PFSK-1 (cell line): ENCODE data around the gene USF3.

Source experiments
- FOXP2 ChIP-seq: optimal IDR thresholded peaks from 2 replicates; pipeline ENCODE3; 2011; ENCODE audit warnings: borderline replicate concordance, control low read depth, inconsistent platforms; ENCODE audit not compliant: insufficient read depth; ENCODE audit errors: extremely low read length, extremely low read depth
- POLR2AphosphoS5 ChIP-seq: IDR thresholded peaks from 2 replicates; pipeline ENCODE4 v1.6.1; 2012; ENCODE audit warnings: low read depth, mild to moderate bottlenecking, control low read depth, low read length, moderate library complexity
- REST ChIP-seq, 2 experiments: IDR thresholded peaks; 2 replicates each; pipeline versions ENCODE4 v1.6.1 to v1.8.0; 2011 to 2012; ENCODE audit warnings: low read depth in 2 of 2, low read length in 2 of 2, control low read depth in 1 of 2, inconsistent platforms in 1 of 2, mild to moderate bottlenecking in 1 of 2, moderate library complexity in 1 of 2; ENCODE audit not compliant: insufficient read depth in 1 of 2
- SIN3A ChIP-seq: IDR thresholded peaks from 2 replicates; pipeline ENCODE4 v1.6.1; 2012; ENCODE audit warnings: mild to moderate bottlenecking, low read length, moderate library complexity, borderline replicate concordance; ENCODE audit not compliant: insufficient read depth
- TAF1 ChIP-seq: IDR thresholded peaks from 2 replicates; pipeline ENCODE4 v1.6.1; 2012; ENCODE audit warnings: low read length, control low read depth, borderline replicate concordance; ENCODE audit not compliant: insufficient read depth

Gene USF3

DNA sequence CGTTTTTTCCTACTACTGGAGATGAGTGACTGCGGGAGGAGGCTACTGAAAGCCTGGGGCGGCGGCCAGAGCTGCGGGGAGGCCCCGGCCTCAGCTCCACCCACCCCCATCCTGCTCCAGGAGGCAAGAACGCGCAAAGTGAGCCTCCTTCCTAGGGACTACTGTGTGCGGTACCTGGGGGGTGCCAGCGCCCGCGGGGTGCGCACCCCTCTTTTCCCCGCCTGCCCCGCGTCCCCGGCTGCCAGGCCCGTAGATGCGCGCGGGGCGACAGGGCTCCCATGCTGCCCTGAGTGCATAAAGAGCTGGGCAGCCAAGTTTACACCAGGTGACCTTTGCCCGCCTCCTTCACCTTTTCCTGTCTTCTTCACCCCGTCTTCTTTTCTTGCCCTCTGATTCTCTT, 2.5 kb upstream of the USF3 start:
- no peak for TF ChIP-seq POLR2AphosphoS5
- TF ChIP-seq REST (IDR thresholded peaks at IDR 0.05; ENCODE audit: insufficient read depth in 1 of 2, low read depth in 2 of 2, low read length in 2 of 2) = no peak
- TF ChIP-seq FOXP2 = no peak
- no peak for TF ChIP-seq TAF1
- no peak for TF ChIP-seq SIN3A

DNA sequence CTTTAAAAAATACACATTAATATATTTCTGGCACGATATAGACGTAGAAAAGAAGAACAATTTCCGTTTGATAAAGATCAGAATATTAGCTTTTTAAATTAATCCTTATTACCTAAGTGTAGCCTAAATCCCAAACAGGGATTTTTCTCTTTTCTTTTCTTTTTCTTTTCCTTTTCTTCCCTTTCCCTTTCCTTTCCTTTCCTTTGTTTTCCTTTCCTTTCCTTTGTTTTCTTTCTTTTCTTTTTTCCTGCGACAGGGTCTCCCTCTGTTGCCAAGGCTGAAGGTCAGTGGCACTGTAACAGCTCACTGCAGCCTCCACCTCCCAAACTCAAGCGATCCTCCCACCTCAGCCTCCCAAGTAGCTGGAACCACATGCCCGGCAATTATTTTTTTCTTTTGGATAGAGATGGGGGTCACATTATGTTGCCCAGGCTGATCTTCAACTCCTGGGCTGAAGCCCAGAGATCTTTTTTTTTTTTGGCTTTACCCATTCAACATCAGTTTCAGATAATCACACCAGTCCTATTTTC, 1.8 kb upstream of the USF3 start:
- no peak for TF ChIP-seq SIN3A
- TF ChIP-seq REST (IDR thresholded peaks at IDR 0.05; ENCODE audit: insufficient read depth in 1 of 2, low read depth in 2 of 2, low read length in 2 of 2) = no peak
- TF ChIP-seq FOXP2 = no peak
- no peak for TF ChIP-seq POLR2AphosphoS5
- no peak for TF ChIP-seq TAF1

GRCh38 chr3:113697500-113698090, 1.2 kb upstream of the USF3 start:
- TF ChIP-seq POLR2AphosphoS5 (no peak), TAF1 (no peak), FOXP2 (no peak)

GRCh38 chr3:113696658-113697499, 437 bp upstream of the USF3 start:
- TF ChIP-seq REST (IDR thresholded peaks at IDR 0.05; ENCODE audit: insufficient read depth in 1 of 2, low read depth in 2 of 2, low read length in 2 of 2) (no peak), SIN3A (no peak), POLR2AphosphoS5 (no peak), TAF1 (no peak), FOXP2 (no peak)

DNA sequence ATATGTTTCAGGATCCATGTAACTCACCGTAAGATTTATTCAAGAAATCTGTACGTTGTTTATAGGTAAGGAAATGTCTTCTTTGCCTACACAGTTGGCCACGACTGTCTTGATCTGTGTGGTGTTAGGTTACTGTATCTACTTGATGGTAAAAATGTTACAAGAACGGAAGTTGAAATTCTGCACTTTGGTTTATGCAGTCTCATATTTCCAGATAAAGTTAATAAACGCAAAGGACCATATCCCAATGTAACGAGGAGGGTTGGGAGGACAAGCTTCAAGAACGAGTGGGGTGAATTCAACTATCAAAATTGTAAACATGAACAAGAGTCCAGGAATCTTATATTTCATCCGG, 1.0 kb downstream of the USF3 start:
- TF ChIP-seq SIN3A (no peak), FOXP2 (no peak), TAF1 (no peak), POLR2AphosphoS5 (no peak), REST (IDR thresholded peaks at IDR 0.05; ENCODE audit: insufficient read depth in 1 of 2, low read depth in 2 of 2, low read length in 2 of 2) (no peak)
